ENCODE data around the gene NAT8. TPM values are rescaled to one million over a fixed set of nuclear protein-coding genes. Genes with fewer than 3 reads are reported as not detected.
"Not testable (repeated sequence)": the region's sequence is repeated elsewhere in the genome, so short reads cannot be mapped to it uniquely, and the experiment has no call there.

The NAT8 gene
- total RNA-seq, 2 donors from 2014 or later = not detected

DNA sequence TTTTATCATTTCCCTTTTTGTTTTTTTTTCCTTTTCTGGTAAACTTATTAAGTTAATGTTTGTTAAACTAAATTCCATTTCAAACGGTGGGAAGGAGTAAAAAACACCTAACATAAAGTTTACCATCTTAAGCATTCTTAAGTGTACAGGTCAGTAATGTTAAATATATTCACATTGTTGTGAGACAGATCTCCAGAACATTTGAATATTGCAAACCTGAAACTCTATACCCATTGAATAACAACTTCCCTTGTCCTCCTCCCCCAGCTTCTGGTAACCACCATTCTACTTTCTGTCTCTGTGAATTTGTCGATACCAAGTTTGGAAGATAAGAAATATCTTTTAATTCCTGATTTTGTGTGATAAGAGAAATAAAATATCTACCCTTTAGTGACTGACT, 12.0 kb upstream of the NAT8 start:
- DNase-seq (no peak), ATAC-seq (no peak)
- Mint-ChIP-seq H3K4me1 (no peaks in the 10 kb centered on the region), H3K27ac (no peak overlapping the region), H3K27me3 (peaks cover 6% of the 10 kb centered on the region), H3K4me3 (no peak overlapping the region), H3K36me3 (ENCODE audit: low read depth) (no peaks in the 10 kb centered on the region)
- H3K9me3 ChIP-seq (ENCODE audit: control insufficient read depth, low read length, poor library complexity, severe bottlenecking) = no peaks in the 10 kb centered on the region

- Mint-ChIP-seq H3K27me3 (no peaks in the 10 kb centered on the region), H3K4me1 (no peaks in the 10 kb centered on the region), H3K36me3 (ENCODE audit: low read depth) (no peaks in the 10 kb centered on the region), H3K27ac (no peak overlapping the region), H3K4me3 (no peak overlapping the region)
- ATAC-seq (no peak), DNase-seq (no peak)
- H3K9me3 ChIP-seq (ENCODE audit: control insufficient read depth, low read length, poor library complexity, severe bottlenecking) = no peaks in the 10 kb centered on the region
Measured at GRCh38 chr2:73652348-73652747, 10.1 kb upstream of the NAT8 start.

GRCh38 chr2:73651591-73652230, 9.5 kb upstream of the NAT8 start:
- no peak for DNase-seq

GRCh38 chr2:73647690-73648089, 5.5 kb upstream of the NAT8 start:
- H3K36me3 Mint-ChIP-seq (ENCODE audit: low read depth); H3K9me3 ChIP-seq (ENCODE audit: control insufficient read depth, low read length, poor library complexity, severe bottlenecking); H3K4me1 Mint-ChIP-seq; DNase-seq; H3K27ac Mint-ChIP-seq; ATAC-seq; H3K4me3 Mint-ChIP-seq: not testable (repeated sequence)
- peaks cover 29% of the 10 kb centered on the region for H3K27me3 Mint-ChIP-seq

More at GRCh38 chr2:73651591-73652230, 9.5 kb upstream of the NAT8 start:
- H3K27me3 Mint-ChIP-seq = no peaks in the 10 kb centered on the region
- H3K4me1 Mint-ChIP-seq = no peaks in the 10 kb centered on the region
- H3K27ac Mint-ChIP-seq = no peak overlapping the region
- no peaks in the 10 kb centered on the region for H3K36me3 Mint-ChIP-seq (ENCODE audit: low read depth)
- H3K9me3 ChIP-seq (ENCODE audit: control insufficient read depth, low read length, poor library complexity, severe bottlenecking) = no peaks in the 10 kb centered on the region
- no peak for ATAC-seq
- no peak overlapping the region for H3K4me3 Mint-ChIP-seq

DNA sequence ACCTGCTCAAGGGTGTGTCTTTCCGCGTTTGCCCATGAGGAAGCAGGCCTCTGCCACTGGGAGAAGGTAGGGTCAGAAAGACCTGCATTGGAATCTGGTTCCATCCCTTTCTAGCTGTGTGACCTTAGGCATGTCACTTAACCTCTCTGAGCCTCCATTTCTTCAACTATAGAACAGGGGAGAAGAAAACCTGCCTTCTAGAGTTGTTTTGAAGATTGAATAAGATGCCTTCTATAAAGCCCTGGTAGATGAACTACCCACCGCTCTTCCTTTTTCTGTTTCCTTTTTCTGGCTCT, 507 bp downstream of the NAT8 start:
- DNase-seq (no peak), ATAC-seq (no peak)
- no peaks in the 10 kb centered on the region for H3K9me3 ChIP-seq (ENCODE audit: control insufficient read depth, low read length, poor library complexity, severe bottlenecking)
- no peaks in the 10 kb centered on the region for H3K36me3 Mint-ChIP-seq (ENCODE audit: low read depth)
- peaks cover 47% of the 10 kb centered on the region for H3K27me3 Mint-ChIP-seq
- no peak overlapping the region for H3K27ac Mint-ChIP-seq
- H3K4me1 Mint-ChIP-seq = no peaks in the 10 kb centered on the region
- H3K4me3 Mint-ChIP-seq = no peak overlapping the region

DNA sequence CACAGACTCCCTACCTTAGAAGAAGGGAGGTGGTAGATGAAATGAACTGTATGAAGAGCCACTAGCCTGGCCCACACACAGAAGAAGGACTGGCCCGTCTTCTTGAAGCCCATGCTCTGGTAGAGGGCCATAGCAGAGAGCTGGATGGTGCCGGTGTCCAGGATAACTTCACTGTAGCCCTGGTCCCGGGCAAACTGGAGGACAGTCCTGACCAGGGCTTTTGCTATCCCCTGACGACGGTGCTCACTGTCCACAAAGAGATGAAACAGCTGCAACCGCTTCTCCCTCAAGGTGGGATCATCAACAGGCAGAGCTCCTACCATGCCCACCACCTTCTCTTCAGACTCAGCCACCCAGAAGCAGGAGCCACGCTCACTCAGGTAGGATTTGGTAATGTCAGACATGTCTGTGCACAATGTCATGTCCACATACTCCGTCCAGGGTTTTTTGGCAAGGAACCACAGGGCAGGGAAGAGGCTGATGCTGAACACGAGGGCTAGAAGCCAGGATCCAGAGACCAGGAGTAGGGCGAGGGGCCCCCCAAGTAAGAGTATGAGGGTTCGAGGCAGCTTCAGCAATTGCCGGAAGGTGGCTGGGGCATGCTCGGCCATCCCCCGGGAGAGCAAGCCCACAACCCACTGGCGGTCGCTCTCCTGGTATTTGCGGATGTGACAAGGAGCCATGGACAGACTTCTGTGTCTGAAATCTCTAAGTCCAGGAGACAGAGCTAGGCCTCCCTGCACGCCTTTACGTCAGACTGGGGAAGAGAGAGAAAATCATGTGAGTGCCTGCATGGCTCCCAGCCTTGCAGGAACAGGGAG, 1.1 kb downstream of the NAT8 start:
- H3K9me3 ChIP-seq (ENCODE audit: control insufficient read depth, low read length, poor library complexity, severe bottlenecking) = no peaks in the 10 kb centered on the region
- H3K4me1 Mint-ChIP-seq = no peaks in the 10 kb centered on the region
- no peak for DNase-seq
- ATAC-seq = no peak
- H3K4me3 Mint-ChIP-seq = no peak overlapping the region
- H3K36me3 Mint-ChIP-seq (ENCODE audit: low read depth) = no peaks in the 10 kb centered on the region
- no peak overlapping the region for H3K27ac Mint-ChIP-seq
- peaks cover 42% of the 10 kb centered on the region for H3K27me3 Mint-ChIP-seq

- no peaks in the 10 kb centered on the region for H3K9me3 ChIP-seq (ENCODE audit: control insufficient read depth, low read length, poor library complexity, severe bottlenecking)
- H3K4me1 Mint-ChIP-seq = no peaks in the 10 kb centered on the region
- ATAC-seq = no peak
- no peak overlapping the region for H3K27ac Mint-ChIP-seq
- no peak overlapping the region for H3K4me3 Mint-ChIP-seq
- DNase-seq = no peak
- H3K27me3 Mint-ChIP-seq = peaks cover 36% of the 10 kb centered on the region
- no peaks in the 10 kb centered on the region for H3K36me3 Mint-ChIP-seq (ENCODE audit: low read depth)
Measured at GRCh38 chr2:73640511-73640911, 1.7 kb downstream of the NAT8 start.

- Mint-ChIP-seq H3K4me1 (no peaks in the 10 kb centered on the region), H3K4me3 (no peak overlapping the region), H3K27ac (no peak overlapping the region), H3K36me3 (ENCODE audit: low read depth) (no peaks in the 10 kb centered on the region), H3K27me3 (peaks cover 22% of the 10 kb centered on the region)
- ATAC-seq (no peak), DNase-seq (no peak)
- no peaks in the 10 kb centered on the region for H3K9me3 ChIP-seq (ENCODE audit: control insufficient read depth, low read length, poor library complexity, severe bottlenecking)
Measured at GRCh38 chr2:73638429-73638828, 3.8 kb downstream of the NAT8 start.

GRCh38 chr2:73636977-73637376, 5.2 kb downstream of the NAT8 start:
- peaks cover 17% of the 10 kb centered on the region for H3K27me3 Mint-ChIP-seq
- not testable (repeated sequence) for H3K4me3 Mint-ChIP-seq; H3K4me1 Mint-ChIP-seq; H3K9me3 ChIP-seq (ENCODE audit: control insufficient read depth, low read length, poor library complexity, severe bottlenecking); H3K27ac Mint-ChIP-seq; ATAC-seq; H3K36me3 Mint-ChIP-seq (ENCODE audit: low read depth); DNase-seq

GRCh38 chr2:73630662-73631266, 11.5 kb downstream of the NAT8 start:
- DNase-seq; H3K4me1 Mint-ChIP-seq; H3K27me3 Mint-ChIP-seq; H3K4me3 Mint-ChIP-seq; H3K36me3 Mint-ChIP-seq (ENCODE audit: low read depth); H3K27ac Mint-ChIP-seq; H3K9me3 ChIP-seq (ENCODE audit: control insufficient read depth, low read length, poor library complexity, severe bottlenecking): not testable (repeated sequence)
- peak; percentile 80 for ATAC-seq

DNA sequence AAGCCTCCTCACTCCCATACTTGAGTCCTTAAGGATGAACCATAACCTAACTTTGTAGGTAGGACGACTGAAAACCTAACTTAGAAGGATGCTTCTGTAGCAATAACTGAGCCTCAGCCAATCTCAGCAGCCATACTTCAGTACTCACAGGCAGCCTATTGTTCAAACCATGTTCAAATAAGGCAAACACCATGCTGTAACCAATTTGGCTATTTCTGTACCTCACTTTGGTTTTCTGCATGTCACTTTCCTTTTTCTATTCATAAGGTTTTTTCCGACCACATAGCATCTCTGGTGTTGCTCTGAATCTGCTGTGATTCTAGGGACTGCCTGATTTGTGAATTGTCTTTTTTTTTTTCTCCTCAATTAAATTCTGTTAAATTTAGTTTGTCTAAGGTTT, 13.7 kb downstream of the NAT8 start:
- not testable (repeated sequence) for DNase-seq; H3K27me3 Mint-ChIP-seq; H3K36me3 Mint-ChIP-seq (ENCODE audit: low read depth); H3K4me1 Mint-ChIP-seq; H3K9me3 ChIP-seq (ENCODE audit: control insufficient read depth, low read length, poor library complexity, severe bottlenecking); H3K4me3 Mint-ChIP-seq; ATAC-seq; H3K27ac Mint-ChIP-seq

DNA sequence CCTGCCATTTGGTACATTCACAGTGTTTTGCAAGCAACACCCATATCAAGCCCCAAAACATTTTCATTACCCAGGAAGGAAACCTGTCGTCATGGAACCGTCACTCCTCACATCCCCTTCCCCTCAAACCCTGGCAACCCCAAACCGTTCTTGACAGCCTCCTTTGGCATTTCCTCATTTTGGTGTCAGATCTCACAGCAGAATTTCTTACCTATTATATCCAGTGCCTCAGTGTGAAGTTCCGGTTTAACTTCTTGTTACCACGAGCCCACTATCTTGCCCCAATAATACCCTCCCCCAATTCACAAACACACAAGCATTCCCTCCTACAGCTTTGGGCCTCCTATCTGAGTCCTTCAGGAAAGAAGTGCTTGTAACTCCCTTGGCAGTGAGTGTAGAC, 16.0 kb downstream of the NAT8 start:
- not testable (repeated sequence) for H3K4me1 Mint-ChIP-seq; H3K27me3 Mint-ChIP-seq; H3K9me3 ChIP-seq (ENCODE audit: control insufficient read depth, low read length, poor library complexity, severe bottlenecking); H3K36me3 Mint-ChIP-seq (ENCODE audit: low read depth); DNase-seq; H3K27ac Mint-ChIP-seq; H3K4me3 Mint-ChIP-seq; ATAC-seq

DNA sequence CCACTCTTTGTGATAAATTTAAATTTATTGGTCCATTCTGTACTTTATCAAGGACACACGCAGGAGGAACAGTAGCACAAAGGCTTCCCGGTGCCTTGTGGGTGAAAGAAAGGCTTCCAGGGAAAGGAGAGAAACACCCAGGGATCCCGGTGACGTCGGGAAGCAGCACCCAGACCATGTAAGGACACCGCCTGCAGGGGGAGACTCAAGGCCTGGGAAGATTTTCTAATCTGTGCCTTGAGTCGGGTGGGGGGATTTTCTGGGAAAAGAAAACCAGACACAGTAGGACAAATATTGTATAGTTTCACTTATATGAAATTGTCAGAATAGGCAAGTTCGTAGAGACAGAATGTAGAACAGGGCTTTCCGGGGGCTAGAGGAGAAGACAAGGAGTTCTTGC, 17.6 kb downstream of the NAT8 start:
- not testable (repeated sequence) for H3K4me3 Mint-ChIP-seq; H3K27ac Mint-ChIP-seq; H3K4me1 Mint-ChIP-seq; H3K27me3 Mint-ChIP-seq; H3K36me3 Mint-ChIP-seq (ENCODE audit: low read depth); DNase-seq; ATAC-seq; H3K9me3 ChIP-seq (ENCODE audit: control insufficient read depth, low read length, poor library complexity, severe bottlenecking)

DNA sequence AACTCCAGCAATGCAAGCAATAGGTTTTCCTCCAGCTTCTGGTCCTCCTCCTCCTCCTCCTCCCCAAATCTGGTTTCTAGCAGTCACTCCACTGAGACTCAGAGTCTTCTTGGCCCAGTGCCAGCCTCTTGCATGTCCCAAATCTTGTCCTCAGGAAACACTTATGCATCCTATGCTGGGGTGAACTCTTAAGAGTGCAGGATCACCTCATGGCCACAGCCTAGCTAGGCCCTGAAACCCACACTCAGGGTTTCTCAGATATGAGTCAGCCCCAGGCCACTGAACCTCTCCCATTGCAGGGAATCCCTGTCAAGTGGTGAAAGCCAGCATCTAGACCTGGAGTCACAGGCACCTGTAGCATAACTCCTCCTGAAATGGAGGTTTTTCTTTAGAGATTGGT, 18.2 kb downstream of the NAT8 start:
- not testable (repeated sequence) for H3K4me3 Mint-ChIP-seq; H3K9me3 ChIP-seq (ENCODE audit: control insufficient read depth, low read length, poor library complexity, severe bottlenecking); H3K4me1 Mint-ChIP-seq; ATAC-seq; DNase-seq; H3K27me3 Mint-ChIP-seq; H3K36me3 Mint-ChIP-seq (ENCODE audit: low read depth)
- H3K27ac Mint-ChIP-seq = peak overlapping the region; percentile 14

All from T-helper 17 cell (primary cell).